GM10266 (cell line): ENCODE measurements around the gene TBX15.

Source experiments
- DNase-seq: peaks from one replicate; pipeline ENCODE4 v3.0.0; 2012; ENCODE audit errors: extremely low spot score
- CTCF ChIP-seq: IDR thresholded peaks from 2 replicates; pipeline ENCODE4 v1.5.1; 2012; ENCODE audit warnings: mild to moderate bottlenecking, low read depth; ENCODE audit not compliant: control insufficient read depth, insufficient read depth; ENCODE audit errors: missing control alignments

The TBX15 gene

GRCh38 chr1:119001181-119002027 is 13.3 kb upstream of the TBX15 start:
- peak; percentile 28 for TF ChIP-seq CTCF
- no peak for DNase-seq

- no peak for TF ChIP-seq CTCF
- DNase-seq = no peak
These were observed 12.4 kb upstream of the TBX15 start for GRCh38 chr1:119000371-119001180.

- DNase-seq = no peak
- TF ChIP-seq CTCF = no peak
These were observed 11.4 kb upstream of the TBX15 start for GRCh38 chr1:118999348-119000071.

GRCh38 chr1:118998171-118998570 is 10.0 kb upstream of the TBX15 start:
- no peak for TF ChIP-seq CTCF
- DNase-seq = no peak

- no peak for TF ChIP-seq CTCF
- no peak for DNase-seq
These were observed 9.1 kb upstream of the TBX15 start for GRCh38 chr1:118997225-118997624.

- TF ChIP-seq CTCF = no peak
- DNase-seq = no peak
These were observed 7.3 kb upstream of the TBX15 start for GRCh38 chr1:118995312-118996016.
